Breast epithelium (tissue), 3 donors: ENCODE results near the gene DLEC1.

Source experiments
- CTCF ChIP-seq, 3 donors: fragments of 450-650 bp; IDR thresholded peaks; one replicate each; pipeline ENCODE4 v1.5.1; 2016 to 2017; ENCODE audit warnings: antibody characterized with exemption in 3 of 3, mild to moderate bottlenecking in 3 of 3, moderate library complexity in 3 of 3
- POLR2AphosphoS5 ChIP-seq, 3 donors: sonication (generic); formaldehyde crosslinking; IDR thresholded peaks; one replicate each; pipeline ENCODE4 v1.6.1; 2017; ENCODE audit warnings: antibody characterized with exemption in 3 of 3

- TF ChIP-seq CTCF (IDR thresholded peaks at IDR 0.05) (no peak), POLR2AphosphoS5 (IDR thresholded peaks at IDR 0.05) (no peak)
Observed at GRCh38 chr3:38158472-38158871, 119.5 kb downstream of the DLEC1 start.
